ENCODE data around the gene ASPN. TPM values are rescaled to one million over a fixed set of nuclear protein-coding genes. Genes with fewer than 3 reads are reported as not detected.

Gene ASPN
- total RNA-seq, 2 donors from 2014 or later: not detected

- no peak overlapping the region for H3K27ac Mint-ChIP-seq
- H3K4me1 Mint-ChIP-seq (ENCODE audit: low read depth in 2 of 2): no peaks in the 10 kb centered on the region
- H3K4me3 Mint-ChIP-seq: no peak overlapping the region
- DNase-seq (ENCODE audit: low spot score): no peak
- no peaks in the 10 kb centered on the region for H3K9me3 Mint-ChIP-seq
- no peaks in the 10 kb centered on the region for H3K27me3 Mint-ChIP-seq
- no peaks in the 10 kb centered on the region for H3K36me3 Mint-ChIP-seq
- ATAC-seq: no peak
Measured at GRCh38 chr9:92513349-92513748, 31.0 kb upstream of the ASPN start.

DNA sequence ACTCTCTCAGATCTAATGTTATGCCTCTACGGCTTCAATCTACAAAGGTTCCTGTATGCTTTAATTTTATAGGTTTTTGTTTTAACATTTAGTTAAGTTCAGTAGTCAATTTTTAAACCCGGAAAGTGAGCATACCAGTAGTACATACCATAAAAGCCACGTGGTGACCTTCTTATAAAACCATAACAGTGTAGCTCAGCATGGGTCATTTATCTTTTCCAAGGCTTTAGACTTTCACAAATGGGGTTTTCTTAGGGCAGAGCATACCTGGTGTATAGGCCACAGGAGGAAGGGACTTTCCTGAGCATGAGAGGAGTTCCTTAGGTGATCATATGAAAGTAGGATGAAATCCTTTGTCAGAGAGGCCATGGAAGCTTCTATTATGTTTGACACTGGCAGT, 30.3 kb upstream of the ASPN start:
- H3K4me1 Mint-ChIP-seq (ENCODE audit: low read depth in 2 of 2): no peaks in the 10 kb centered on the region
- DNase-seq (ENCODE audit: low spot score) (no peak), ATAC-seq (no peak)
- no peak overlapping the region for H3K27ac Mint-ChIP-seq
- no peaks in the 10 kb centered on the region for H3K27me3 Mint-ChIP-seq
- H3K4me3 Mint-ChIP-seq: no peak overlapping the region
- H3K36me3 Mint-ChIP-seq: no peaks in the 10 kb centered on the region
- no peaks in the 10 kb centered on the region for H3K9me3 Mint-ChIP-seq

DNA sequence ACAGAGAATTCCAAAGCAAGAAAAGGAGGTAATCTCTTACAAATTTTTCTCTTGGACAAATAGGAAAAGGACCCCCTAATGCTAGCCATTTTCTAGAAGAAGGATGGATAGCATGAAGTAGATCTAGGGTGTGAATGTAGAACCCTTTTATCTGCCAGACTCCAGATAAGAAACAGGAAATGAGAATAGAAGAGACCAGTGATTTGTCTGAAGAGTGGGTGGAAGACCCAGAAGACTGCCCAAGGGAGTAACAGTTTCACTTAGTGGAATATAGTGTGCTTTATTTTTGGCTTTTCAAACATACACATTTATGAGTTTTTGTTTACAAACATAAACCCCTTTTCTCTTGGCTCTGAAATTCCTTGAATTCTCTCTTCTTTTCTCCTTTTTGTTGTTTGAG, 28.4 kb upstream of the ASPN start:
- H3K9me3 Mint-ChIP-seq: no peaks in the 10 kb centered on the region
- peaks cover 0 to 4% of the 10 kb centered on the region in 2 donors for H3K4me1 Mint-ChIP-seq (ENCODE audit: low read depth in 2 of 2)
- H3K36me3 Mint-ChIP-seq: no peaks in the 10 kb centered on the region
- ATAC-seq (no peak), DNase-seq (ENCODE audit: low spot score) (no peak)
- H3K4me3 Mint-ChIP-seq: no peak overlapping the region
- H3K27me3 Mint-ChIP-seq: no peaks in the 10 kb centered on the region
- H3K27ac Mint-ChIP-seq: no peak overlapping the region

GRCh38 chr9:92509050-92509449, 26.7 kb upstream of the ASPN start:
- Mint-ChIP-seq H3K27me3 (no peaks in the 10 kb centered on the region), H3K27ac (no peak overlapping the region), H3K9me3 (no peaks in the 10 kb centered on the region), H3K36me3 (no peaks in the 10 kb centered on the region), H3K4me1 (ENCODE audit: low read depth in 2 of 2) (peaks cover 0 to 4% of the 10 kb centered on the region in 2 donors), H3K4me3 (no peak overlapping the region)
- no peak for DNase-seq (ENCODE audit: low spot score)
- no peak for ATAC-seq

DNA sequence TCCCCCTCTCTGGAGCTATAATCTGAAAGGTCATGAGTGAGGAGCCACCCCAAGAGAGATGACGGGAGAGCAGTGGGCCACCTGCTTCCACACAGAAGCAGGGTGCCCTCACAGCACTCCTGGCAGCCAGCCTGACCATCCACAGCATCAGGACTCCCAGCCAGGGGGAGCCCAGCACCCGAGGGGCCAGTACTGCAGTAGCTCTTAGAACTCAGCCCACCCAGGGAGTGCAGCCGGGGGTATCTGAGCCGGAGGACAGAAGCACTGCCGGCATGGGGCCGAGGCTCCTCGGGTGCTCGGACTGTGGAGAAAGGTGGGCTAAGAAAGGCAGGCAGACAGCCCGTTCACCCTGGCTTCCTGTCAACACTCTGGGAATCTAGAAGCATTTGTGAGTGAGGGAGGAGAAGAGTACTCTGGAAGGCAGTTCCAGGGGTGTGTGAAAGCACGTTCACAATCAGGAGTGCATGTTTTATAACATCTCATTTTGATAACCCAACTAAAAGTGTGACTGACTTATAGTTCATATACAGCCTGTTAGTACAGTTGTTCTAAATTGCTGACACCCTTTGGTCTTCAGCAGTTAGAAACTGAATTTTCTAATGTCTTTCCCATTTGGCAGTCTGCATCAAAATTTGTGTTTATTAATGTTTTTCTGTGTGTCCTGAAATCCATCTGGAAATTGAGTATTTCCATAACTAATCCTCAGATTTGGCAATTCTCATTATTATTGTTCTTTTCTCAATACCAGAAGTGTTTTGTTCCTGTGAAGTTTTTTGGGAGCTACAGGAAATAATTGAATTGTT, 25.9 kb upstream of the ASPN start:
- H3K9me3 Mint-ChIP-seq: no peaks in the 10 kb centered on the region
- no peaks in the 10 kb centered on the region for H3K27me3 Mint-ChIP-seq
- peaks cover 0 to 4% of the 10 kb centered on the region in 2 donors for H3K4me1 Mint-ChIP-seq (ENCODE audit: low read depth in 2 of 2)
- no peaks in the 10 kb centered on the region for H3K36me3 Mint-ChIP-seq
- ATAC-seq (peak in 1 of 2 donors; percentile 36), DNase-seq (ENCODE audit: low spot score) (no peak)
- H3K27ac Mint-ChIP-seq: no peak overlapping the region
- H3K4me3 Mint-ChIP-seq: no peak overlapping the region

DNA sequence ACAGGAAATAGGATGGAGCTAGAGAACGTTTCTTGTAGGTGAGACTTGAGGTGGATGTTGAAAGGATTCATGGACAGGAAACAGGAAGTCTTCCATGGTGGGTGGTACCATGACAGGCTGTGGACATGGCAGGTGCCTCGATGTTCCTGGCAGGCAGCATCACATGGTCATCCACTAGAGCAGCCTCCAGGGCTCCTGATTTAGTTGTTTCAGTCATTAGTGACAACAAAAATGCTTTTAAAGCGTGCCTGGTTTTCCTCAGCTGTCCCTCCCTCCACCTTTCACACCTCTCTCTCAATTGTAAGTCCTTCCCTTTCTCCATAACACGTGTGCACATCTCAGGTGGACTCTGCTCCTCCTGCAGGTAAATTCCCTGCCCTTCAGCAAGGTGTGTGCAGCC, 25.2 kb upstream of the ASPN start:
- peak in 1 of 2 donors; percentile 9 for ATAC-seq

GRCh38 chr9:92507005-92507404, 24.7 kb upstream of the ASPN start:
- Mint-ChIP-seq H3K27me3 (no peaks in the 10 kb centered on the region), H3K4me3 (no peak overlapping the region)
- no peak for ATAC-seq

More for the DNA sequence above, 25.2 kb upstream of the ASPN start:
- Mint-ChIP-seq H3K27ac (no peak overlapping the region), H3K4me3 (no peak overlapping the region), H3K36me3 (no peaks in the 10 kb centered on the region), H3K27me3 (no peaks in the 10 kb centered on the region), H3K4me1 (ENCODE audit: low read depth in 2 of 2) (peaks cover 0 to 4% of the 10 kb centered on the region in 2 donors), H3K9me3 (no peaks in the 10 kb centered on the region)
- DNase-seq (ENCODE audit: low spot score): no peak

GRCh38 chr9:92506184-92506857, 24.0 kb upstream of the ASPN start:
- Mint-ChIP-seq H3K9me3 (no peaks in the 10 kb centered on the region), H3K27ac (no peak overlapping the region), H3K36me3 (no peaks in the 10 kb centered on the region), H3K4me1 (ENCODE audit: low read depth in 2 of 2) (peaks cover 0 to 4% of the 10 kb centered on the region in 2 donors), H3K4me3 (no peak overlapping the region), H3K27me3 (no peaks in the 10 kb centered on the region)
- ATAC-seq (no peak), DNase-seq (ENCODE audit: low spot score) (no peak)

More at GRCh38 chr9:92507005-92507404, 24.7 kb upstream of the ASPN start:
- H3K4me1 Mint-ChIP-seq (ENCODE audit: low read depth in 2 of 2): peaks cover 0 to 4% of the 10 kb centered on the region in 2 donors
- no peak for DNase-seq (ENCODE audit: low spot score)
- no peak overlapping the region for H3K27ac Mint-ChIP-seq
- H3K36me3 Mint-ChIP-seq: no peaks in the 10 kb centered on the region
- no peaks in the 10 kb centered on the region for H3K9me3 Mint-ChIP-seq

GRCh38 chr9:92504881-92505280, 22.6 kb upstream of the ASPN start:
- Mint-ChIP-seq H3K27me3 (no peaks in the 10 kb centered on the region), H3K27ac (no peak overlapping the region), H3K4me3 (no peak overlapping the region), H3K4me1 (ENCODE audit: low read depth in 2 of 2) (peaks cover 0 to 4% of the 10 kb centered on the region in 2 donors), H3K9me3 (no peaks in the 10 kb centered on the region), H3K36me3 (no peaks in the 10 kb centered on the region)
- DNase-seq (ENCODE audit: low spot score) (no peak), ATAC-seq (no peak)

DNA sequence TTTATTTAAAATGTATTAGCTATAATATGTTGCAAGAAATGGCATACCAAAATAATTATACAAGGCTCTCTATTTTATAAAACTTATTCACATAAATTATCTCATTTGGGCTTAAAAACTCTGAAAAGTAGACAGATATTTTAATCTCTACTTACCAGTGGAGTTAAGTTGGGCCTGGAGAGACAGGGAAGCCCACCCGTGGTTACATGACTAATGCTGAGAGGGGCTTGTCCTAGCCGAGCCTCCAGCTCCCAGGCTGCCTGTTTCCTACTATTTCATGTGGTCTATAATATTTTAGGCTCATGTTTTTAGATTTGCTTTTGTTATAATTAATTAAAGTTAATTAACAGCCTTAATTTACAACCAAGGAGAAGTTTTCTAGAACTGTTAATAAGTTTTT, 20.9 kb upstream of the ASPN start:
- H3K4me1 Mint-ChIP-seq (ENCODE audit: low read depth in 2 of 2): peaks cover 0 to 4% of the 10 kb centered on the region in 2 donors
- H3K36me3 Mint-ChIP-seq: no peaks in the 10 kb centered on the region
- H3K4me3 Mint-ChIP-seq: no peak overlapping the region
- DNase-seq (ENCODE audit: low spot score) (no peak), ATAC-seq (no peak)
- H3K9me3 Mint-ChIP-seq: no peaks in the 10 kb centered on the region
- H3K27me3 Mint-ChIP-seq: no peaks in the 10 kb centered on the region
- no peak overlapping the region for H3K27ac Mint-ChIP-seq

DNA sequence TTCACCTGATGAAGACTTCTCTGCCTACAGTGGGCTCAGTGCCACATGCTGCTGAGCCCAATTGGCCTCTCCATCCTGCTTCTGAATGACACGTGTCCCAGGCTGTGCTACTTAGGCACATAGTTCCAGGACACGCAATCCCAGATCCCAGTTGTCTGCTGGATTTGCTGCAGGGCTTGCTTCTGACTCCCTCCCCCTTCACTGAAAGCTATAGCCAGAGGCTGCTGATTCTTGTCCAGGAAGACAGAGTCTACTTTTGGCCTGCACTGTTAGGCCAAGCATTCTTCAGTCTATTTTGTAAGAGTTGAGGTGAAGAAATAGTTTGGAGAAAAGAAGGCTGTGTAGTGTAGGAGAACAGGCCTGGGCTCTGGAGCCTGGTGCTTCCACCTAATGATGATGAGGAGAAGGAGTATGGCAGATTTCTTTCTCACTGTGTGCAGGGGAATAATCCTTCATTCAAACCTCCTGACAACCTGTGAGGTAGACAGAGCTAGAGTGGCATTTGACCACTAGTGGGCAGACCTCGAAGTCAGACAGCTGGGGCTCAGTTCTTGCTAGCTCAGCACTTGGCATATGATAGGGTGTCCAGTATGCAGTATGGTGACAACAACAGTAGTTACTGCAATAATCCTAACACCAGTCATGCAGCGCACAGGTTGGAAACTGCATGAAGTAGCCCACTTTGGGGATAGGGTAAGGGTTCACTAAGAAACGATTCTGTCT, 19.5 kb upstream of the ASPN start:
- H3K4me1 Mint-ChIP-seq (ENCODE audit: low read depth in 2 of 2): peaks cover 0 to 4% of the 10 kb centered on the region in 2 donors
- no peak overlapping the region for H3K27ac Mint-ChIP-seq
- H3K4me3 Mint-ChIP-seq: no peak overlapping the region
- no peak for DNase-seq (ENCODE audit: low spot score)
- peak in 1 of 2 donors; percentile 43 for ATAC-seq
- no peaks in the 10 kb centered on the region for H3K9me3 Mint-ChIP-seq
- no peaks in the 10 kb centered on the region for H3K36me3 Mint-ChIP-seq
- no peaks in the 10 kb centered on the region for H3K27me3 Mint-ChIP-seq

DNA sequence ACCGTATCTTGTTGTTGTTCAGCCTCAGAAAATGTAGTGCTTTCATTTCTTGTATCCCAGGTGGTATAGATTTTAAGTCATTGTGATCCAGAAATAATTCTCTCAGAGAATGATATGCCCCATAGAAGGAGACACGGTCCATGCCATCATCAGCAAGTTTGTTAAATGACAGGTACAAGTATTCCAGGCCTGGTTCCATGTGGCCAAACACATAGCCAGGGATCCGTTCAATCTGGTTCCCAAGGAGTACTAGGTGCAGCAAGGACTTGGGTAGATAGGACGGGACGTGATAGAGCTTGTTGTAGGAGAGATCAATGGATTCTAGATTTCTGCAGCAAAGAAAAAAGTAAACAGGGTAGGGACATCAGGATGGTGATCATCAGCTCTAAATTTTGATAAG, 18.4 kb upstream of the ASPN start:
- Mint-ChIP-seq H3K27ac (no peak overlapping the region), H3K9me3 (no peaks in the 10 kb centered on the region)

DNA sequence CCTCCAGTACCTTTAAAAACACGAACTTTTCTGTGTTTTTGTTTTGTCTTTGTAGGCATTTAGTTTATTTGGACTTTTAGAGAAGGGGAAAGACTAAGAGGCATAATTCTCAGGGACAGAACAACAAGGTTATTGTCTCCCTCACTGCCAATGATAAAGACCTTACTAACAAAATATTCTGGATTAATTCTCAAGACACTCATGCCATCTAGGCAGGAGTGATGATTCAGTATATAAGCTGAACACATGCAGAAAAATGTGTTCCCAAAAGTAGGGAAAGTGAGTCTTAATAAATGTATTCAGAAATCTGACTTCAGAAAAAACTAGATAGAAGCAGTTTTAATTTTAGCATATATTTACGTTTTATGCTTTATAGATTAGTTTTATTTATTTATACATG, 17.4 kb upstream of the ASPN start:
- no peak overlapping the region for H3K27ac Mint-ChIP-seq
- no peaks in the 10 kb centered on the region for H3K36me3 Mint-ChIP-seq
- no peak overlapping the region for H3K4me3 Mint-ChIP-seq
- DNase-seq (ENCODE audit: low spot score) (no peak), ATAC-seq (no peak)
- no peaks in the 10 kb centered on the region for H3K27me3 Mint-ChIP-seq
- H3K9me3 Mint-ChIP-seq: no peaks in the 10 kb centered on the region
- no peaks in the 10 kb centered on the region for H3K4me1 Mint-ChIP-seq (ENCODE audit: low read depth in 2 of 2)

More for the DNA sequence above, 18.4 kb upstream of the ASPN start:
- ATAC-seq: no peak
- H3K36me3 Mint-ChIP-seq: no peaks in the 10 kb centered on the region
- H3K4me1 Mint-ChIP-seq (ENCODE audit: low read depth in 2 of 2): no peaks in the 10 kb centered on the region
- no peaks in the 10 kb centered on the region for H3K27me3 Mint-ChIP-seq
- DNase-seq (ENCODE audit: low spot score): no peak
- H3K4me3 Mint-ChIP-seq: no peak overlapping the region
